Measurements from ENCODE around the gene ANO2.

GRCh38 chr12:5520831-5521230 lies 424.2 kb downstream of the ANO2 start:
- no peak for TF ChIP-seq POLR2A (IDR thresholded peaks at IDR 0.05; ENCODE audit: low read length)
- no peak for TF ChIP-seq GATA1 (IDR thresholded peaks at IDR 0.05; ENCODE audit: low read depth, low read length)
